Heart right ventricle (tissue), 16 donors: ENCODE results near the gene ERBB4. TPM values are rescaled to one million over a fixed set of nuclear protein-coding genes. Genes with fewer than 3 reads are reported as not detected.

Experiments used
- ATAC-seq, 8 donors: fragments of 200-7000 bp; cut with Tn5 transposase; one replicate each; pipeline ENCODE4 v1.9.1; 2020; ENCODE audit warnings: mild to moderate bottlenecking in 8 of 8, moderate library complexity in 8 of 8, moderate number of reproducible peaks in 1 of 8
- DNase-seq, 2 donors: peaks; one replicate each; pipeline ENCODE4 v3.0.0-alpha.2; 2020
- H3K27ac ChIP-seq, 10 donors: fragments of 200-600 bp; sonication (generic) in 2 of 10; one replicate each; pipeline versions ENCODE4 v1.5.0 to v1.8.0; 2020 to 2022; ENCODE audit warnings: mild to moderate bottlenecking in 3 of 10
- H3K27me3 ChIP-seq, 7 donors: fragments of 200-600 bp; one replicate each; pipeline ENCODE4 v1.8.0; 2021 to 2022; ENCODE audit warnings: mild to moderate bottlenecking in 2 of 7
- H3K36me3 ChIP-seq, 9 donors: fragments of 200-600 bp; sonication (generic) in 1 of 9; one replicate each; pipeline versions ENCODE4 v1.5.0 to v1.8.0; 2020 to 2022; ENCODE audit warnings: mild to moderate bottlenecking in 2 of 9
- H3K4me1 ChIP-seq, 9 donors: fragments of 200-600 bp; sonication (generic) in 1 of 9; one replicate each; pipeline versions ENCODE4 v1.5.0 to v1.8.0; 2020 to 2022; ENCODE audit warnings: mild to moderate bottlenecking in 4 of 9
- H3K4me3 ChIP-seq, 10 donors: fragments of 200-600 bp; sonication (generic) in 2 of 10; one replicate each; pipeline versions ENCODE4 v1.5.0 to v1.8.0; 2020 to 2022; ENCODE audit warnings: mild to moderate bottlenecking in 7 of 10, moderate library complexity in 2 of 10
- H3K9me3 ChIP-seq, 11 donors: fragments of 200-600 bp in 10 of 11; sonication (generic) in 2 of 11; one replicate each; pipeline versions ENCODE4 v1.5.0 to v1.8.0; 2013 to 2022; ENCODE audit warnings: mild to moderate bottlenecking in 2 of 11, control low read depth in 1 of 11, moderate library complexity in 1 of 11
- CTCF ChIP-seq, 9 donors: fragments of 200-600 bp; sonication (generic) in 2 of 9; IDR thresholded peaks; one replicate each; pipeline versions ENCODE4 v1.5.0 to v1.8.0; 2021 to 2022; ENCODE audit warnings: antibody characterized with exemption in 9 of 9, mild to moderate bottlenecking in 5 of 9, moderate library complexity in 1 of 9
- WGBS, 2 donors: extraction: QIAGEN DNeasy Blood & Tissue Kit; methylation state at CpG; one replicate each; pipeline ENCODE4 v1.1.7; 2013; ENCODE audit warnings: inconsistent platforms in 1 of 2; 5-methylcytosine and 5-hydroxymethylcytosine counted together
- intact Hi-C, 10 donors: fragments of 100-400 bp; cut with DNase I; formaldehyde crosslinking; loops; one replicate each; pipeline versions ENCODE4 v1.11.1 to v1.14.2; 2022
- polyA plus RNA-seq, 2 donors: library from polyadenylated mRNA; stranded (reverse); fragments of 200-250 nt; gene quantifications; one replicate each; pipeline ENCODE4 v1.2.3, GENCODE V29; 2013
- total RNA-seq, 10 donors: library from RNA; stranded (reverse); fragmentation: NEBNext Ultra II Directional in 3 of 10; extraction: Animal tissue kit (Norgen Biotek cat#: 25700) in 3 of 10; gene quantifications; one replicate each; pipeline versions ENCODE4 v1.2.1 to v1.2.4, GENCODE V29; 2021 to 2023
- donor health status: Arrhythmogenic right ventricular cardiomyopathy.
- donor health status: ischemic (EF 13 %, LVEDD 7.1; RV severe dilation, severe dysfunction).
- donor health status: healthy with polysubstance abuse.
- donor health status: DM: no; HTN: yes; CAD: no.
- donor health status: DM: no; HTN: no; CAD: no.
- donor health status: ischemic (EF 25% LVEDD 6.9; RV normal size, moderate dysfunction).
- donor health status: ischemic (EF 25% LVEDD 5.7; RV mildly dilated, moderate dysfunction).
- donor health status: healthy.
- donor health status: DM: yes; HTN: yes; CAD: no.
- donor health status: Ischemic cardiomyopathy.
- donor health status: ischemic (EF 35%, LVEDD 5.7; RV mildly dilated, moderate dysfunction).
- donor health status: nonischemic (EF 11% LVEDD 7.7; RV severe dilation, severe dysfunction).
- donor health status: DM: yes; HTN: yes; CAD: no.
- donor health status: PGD.
- donor health status: ischemic (EF 29% LVEDD 5.4; RV normal size, mild dysfunction).
- donor health status: nonischemic (EF 23%, LVEDD 6.1; RV moderate dilation, normal function).

ERBB4 gene
- total and polyA plus RNA-seq, 12 donors: 1.2 to 24.6 (median 16.1) TPM

GRCh38 chr2:211405036-211405435, 1133.6 kb downstream of the ERBB4 start:
- WGBS, 2 donors: 84 to 88% methylated on average over 4 of the region's 4 CpGs
- H3K9me3 ChIP-seq: no peaks in the 10 kb centered on the region
- intact Hi-C loops: no loop called here
- H3K27ac ChIP-seq: no peak overlapping the region
- no peak for TF ChIP-seq CTCF (IDR thresholded peaks at IDR 0.05)
- peaks cover 0 to 11% (median 0%) of the 10 kb centered on the region in 9 donors for H3K4me1 ChIP-seq
- H3K4me3 ChIP-seq: no peak overlapping the region
- H3K27me3 ChIP-seq: no peaks in the 10 kb centered on the region
- ATAC-seq (no peak), DNase-seq (no peak)
- H3K36me3 ChIP-seq: no peaks in the 10 kb centered on the region

GRCh38 chr2:211404098-211404497, 1134.5 kb downstream of the ERBB4 start:
- no peak for TF ChIP-seq CTCF (IDR thresholded peaks at IDR 0.05)
- DNase-seq: no peak
- H3K9me3 ChIP-seq: no peaks in the 10 kb centered on the region
- H3K4me3 ChIP-seq: no peak overlapping the region
- H3K4me1 ChIP-seq: peaks cover 0 to 11% (median 0%) of the 10 kb centered on the region in 9 donors
- H3K27ac ChIP-seq: no peak overlapping the region
- no peaks in the 10 kb centered on the region for H3K27me3 ChIP-seq
- no peak for ATAC-seq
- intact Hi-C loops: no loop called here
- H3K36me3 ChIP-seq: no peaks in the 10 kb centered on the region
- 74 to 75% methylated on average over 4 of the region's 4 CpGs for WGBS, 2 donors

GRCh38 chr2:211401328-211401727, 1137.3 kb downstream of the ERBB4 start:
- 68 to 73% methylated on average over 2 of the region's 2 CpGs for WGBS, 2 donors
- DNase-seq (no peak), ATAC-seq (no peak)
- H3K9me3 ChIP-seq: no peaks in the 10 kb centered on the region
- H3K36me3 ChIP-seq: no peaks in the 10 kb centered on the region
- intact Hi-C loops: no loop called here
- no peak overlapping the region for H3K27ac ChIP-seq
- no peaks in the 10 kb centered on the region for H3K4me1 ChIP-seq
- H3K4me3 ChIP-seq: no peak overlapping the region
- no peak for TF ChIP-seq CTCF (IDR thresholded peaks at IDR 0.05)
- H3K27me3 ChIP-seq: no peaks in the 10 kb centered on the region

GRCh38 chr2:211397764-211398163, 1140.8 kb downstream of the ERBB4 start:
- TF ChIP-seq CTCF (IDR thresholded peaks at IDR 0.05): no peak

More at GRCh38 chr2:211397764-211398163, 1140.8 kb downstream of the ERBB4 start:
- WGBS, 2 donors: 58 to 74% methylated on average over 2 of the region's 2 CpGs
- Histone ChIP-seq H3K4me1 (no peaks in the 10 kb centered on the region), H3K36me3 (no peaks in the 10 kb centered on the region), H3K4me3 (no peak overlapping the region), H3K9me3 (no peaks in the 10 kb centered on the region), H3K27me3 (no peaks in the 10 kb centered on the region), H3K27ac (no peak overlapping the region)
- DNase-seq: no peak
- intact Hi-C loops: no loop called here
- no peak for ATAC-seq
